Peyer's patch (tissue), 4 donors: Measurements from ENCODE around the gene ANXA10.

Source experiments
- POLR2A ChIP-seq, 2 donors: fragments of 450-650 bp; IDR thresholded peaks; one replicate each; pipeline ENCODE4 v1.5.1; 2017; ENCODE audit warnings: antibody characterized with exemption in 2 of 2, mild to moderate bottlenecking in 2 of 2, moderate library complexity in 2 of 2
- TF ChIP-seq, protein P1 (sequence below), 6 experiments: fragments of 450-650 bp in 4 of 6; fragments of 200-600 bp in 2 of 6; sonication (generic) in 1 of 6; IDR thresholded peaks; one replicate each; pipeline ENCODE4 v1.5.1; 2017 to 2019; ENCODE audit warnings: antibody characterized with exemption in 6 of 6, mild to moderate bottlenecking in 3 of 6, moderate library complexity in 1 of 6

DNA sequence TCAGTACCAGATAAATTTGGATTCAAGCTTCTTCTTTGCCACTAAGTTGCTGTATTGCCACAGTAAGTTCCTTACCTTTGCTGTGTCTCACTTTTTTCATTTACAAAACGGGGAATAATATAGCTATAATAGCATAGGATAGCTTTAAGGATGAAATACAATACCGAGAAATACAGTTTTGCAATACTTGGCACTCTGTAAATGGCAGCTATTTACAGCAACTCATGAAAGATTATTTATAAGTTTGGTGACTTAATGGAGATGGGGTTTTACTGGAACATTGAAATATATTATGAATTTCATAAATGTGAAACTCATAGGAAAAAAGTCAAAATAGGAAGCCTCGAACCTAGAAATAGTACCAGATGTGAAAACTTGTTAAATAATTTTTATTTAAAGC is 27.6 kb downstream of the ANXA10 start:
- TF ChIP-seq, protein P1, sequence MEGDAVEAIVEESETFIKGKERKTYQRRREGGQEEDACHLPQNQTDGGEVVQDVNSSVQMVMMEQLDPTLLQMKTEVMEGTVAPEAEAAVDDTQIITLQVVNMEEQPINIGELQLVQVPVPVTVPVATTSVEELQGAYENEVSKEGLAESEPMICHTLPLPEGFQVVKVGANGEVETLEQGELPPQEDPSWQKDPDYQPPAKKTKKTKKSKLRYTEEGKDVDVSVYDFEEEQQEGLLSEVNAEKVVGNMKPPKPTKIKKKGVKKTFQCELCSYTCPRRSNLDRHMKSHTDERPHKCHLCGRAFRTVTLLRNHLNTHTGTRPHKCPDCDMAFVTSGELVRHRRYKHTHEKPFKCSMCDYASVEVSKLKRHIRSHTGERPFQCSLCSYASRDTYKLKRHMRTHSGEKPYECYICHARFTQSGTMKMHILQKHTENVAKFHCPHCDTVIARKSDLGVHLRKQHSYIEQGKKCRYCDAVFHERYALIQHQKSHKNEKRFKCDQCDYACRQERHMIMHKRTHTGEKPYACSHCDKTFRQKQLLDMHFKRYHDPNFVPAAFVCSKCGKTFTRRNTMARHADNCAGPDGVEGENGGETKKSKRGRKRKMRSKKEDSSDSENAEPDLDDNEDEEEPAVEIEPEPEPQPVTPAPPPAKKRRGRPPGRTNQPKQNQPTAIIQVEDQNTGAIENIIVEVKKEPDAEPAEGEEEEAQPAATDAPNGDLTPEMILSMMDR (IDR thresholded peaks at IDR 0.05), result no peak
- TF ChIP-seq POLR2A (IDR thresholded peaks at IDR 0.05), result no peak
